GM21737 (cell line): ENCODE data around the gene NELL2.

Experiments used
- ATAC-seq: cut with Tn5 transposase; IDR thresholded peaks from one replicate; pipeline ENCODE4 v1.9.1; 2021; ENCODE audit warnings: mild to moderate bottlenecking, moderate library complexity; ENCODE audit not compliant: unreplicated experiment

The NELL2 gene

DNA sequence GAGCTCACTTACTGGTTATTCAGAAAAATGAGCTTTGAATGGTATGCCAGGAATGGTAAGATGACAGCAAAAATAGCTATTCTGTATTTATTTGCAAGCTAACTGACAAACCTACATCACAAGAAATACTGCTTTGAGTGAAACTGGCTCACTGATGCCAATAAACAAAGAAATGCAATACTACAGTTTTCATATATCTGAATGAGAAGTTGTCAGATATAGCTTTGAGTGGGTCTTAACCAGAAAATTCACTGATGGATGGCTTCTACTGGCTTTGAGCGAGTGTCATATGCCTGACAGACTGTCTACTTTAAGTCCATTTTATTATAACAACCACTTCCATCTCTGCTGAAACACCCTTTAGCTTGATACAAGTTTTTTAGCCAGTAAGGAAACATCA, 330.1 kb downstream of the NELL2 start:
- ATAC-seq = no peak

DNA sequence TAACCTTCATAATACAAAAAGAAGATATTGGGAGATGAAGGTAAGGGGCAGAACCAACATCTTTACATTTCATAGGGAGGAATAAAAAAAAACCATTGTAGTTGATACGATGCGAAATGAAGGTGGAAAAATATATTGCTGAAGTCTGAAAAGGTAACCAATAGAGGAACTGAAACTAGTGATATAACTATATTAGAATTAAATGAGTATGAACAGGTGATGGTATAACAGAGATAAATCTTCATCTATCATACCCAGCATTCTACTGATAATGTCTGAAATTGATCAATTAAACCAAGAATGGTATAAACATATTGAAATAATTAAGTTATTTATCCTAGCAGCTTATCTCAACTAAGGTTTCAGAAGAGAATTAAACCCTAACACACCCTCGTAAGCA, 332.1 kb downstream of the NELL2 start:
- ATAC-seq = no peak

DNA sequence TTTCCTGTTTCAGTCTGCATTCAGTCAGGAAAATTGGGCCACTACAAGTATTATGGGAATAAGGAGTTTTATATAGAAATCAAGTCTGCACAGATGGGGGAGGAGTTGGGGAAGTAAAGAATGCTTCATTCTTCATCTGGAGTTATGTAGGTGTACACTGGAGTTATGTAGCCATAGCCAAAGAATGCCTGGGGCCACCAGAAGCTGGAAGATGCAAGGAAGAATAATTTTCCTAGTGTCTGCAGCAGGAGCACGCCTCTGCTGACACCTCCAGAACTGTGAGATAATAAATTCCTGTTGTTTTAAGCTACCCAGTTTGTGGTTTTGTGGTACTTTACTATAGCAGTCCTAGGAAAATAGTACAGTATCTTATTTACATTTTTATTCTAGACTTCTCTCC, 333.4 kb downstream of the NELL2 start:
- ATAC-seq = no peak

GRCh38 chr12:44537354-44537753, 338.8 kb downstream of the NELL2 start:
- ATAC-seq = no peak

GRCh38 chr12:44532940-44533339, 343.2 kb downstream of the NELL2 start:
- ATAC-seq = no peak

DNA sequence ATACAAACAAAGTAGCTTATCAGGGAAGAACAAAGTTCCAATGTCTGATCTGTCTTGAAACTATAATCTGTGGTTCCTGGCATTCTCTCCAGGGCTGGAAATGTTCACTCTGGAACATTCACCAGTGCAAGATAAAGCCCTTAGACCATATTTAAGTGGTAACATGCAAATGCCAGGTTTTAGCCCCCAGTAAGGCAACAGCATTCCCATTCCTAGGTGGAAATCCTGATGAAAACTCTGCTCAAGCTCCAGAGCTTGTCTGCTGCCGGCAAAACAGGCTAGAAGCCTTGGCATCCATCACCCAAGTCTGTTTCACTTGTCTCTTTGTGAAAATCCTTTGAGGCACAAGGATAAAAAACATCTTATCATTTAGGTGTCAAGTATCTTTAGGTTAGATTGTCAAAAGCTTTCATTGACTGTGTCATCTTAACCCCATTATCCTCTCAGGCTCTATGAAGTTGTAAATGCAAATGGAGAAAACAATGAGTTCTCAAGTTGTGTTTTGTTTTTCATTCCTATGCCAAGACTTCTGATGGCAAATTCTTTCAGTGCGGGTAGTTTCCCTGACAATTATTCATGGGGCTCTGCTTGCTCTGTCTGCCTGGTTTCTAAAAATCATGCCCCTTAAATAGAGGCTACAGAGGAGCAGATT, 344.7 kb downstream of the NELL2 start:
- ATAC-seq = no peak

GRCh38 chr12:44526655-44527182, 349.4 kb downstream of the NELL2 start:
- ATAC-seq = no peak

GRCh38 chr12:44525806-44526654, 350.1 kb downstream of the NELL2 start:
- no peak for ATAC-seq

DNA sequence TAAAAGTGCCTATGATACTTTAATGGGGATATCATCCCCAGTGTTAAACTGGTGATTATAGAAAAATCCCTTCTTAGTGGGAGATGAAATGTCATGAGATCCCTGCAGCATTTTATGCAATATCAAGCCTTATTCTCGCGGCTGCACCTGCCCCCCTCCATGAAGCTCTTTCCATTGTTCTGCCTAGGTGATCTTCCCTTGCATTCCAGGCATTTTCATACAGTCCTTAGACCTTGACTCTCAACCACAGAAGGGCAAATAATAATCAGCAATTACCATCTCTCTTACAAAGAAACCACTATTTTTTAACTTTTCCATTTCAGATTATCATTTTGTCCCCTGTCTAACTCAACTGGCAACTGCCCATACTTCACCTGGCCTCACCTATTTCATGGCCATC, 352.3 kb downstream of the NELL2 start:
- ATAC-seq = no peak

DNA sequence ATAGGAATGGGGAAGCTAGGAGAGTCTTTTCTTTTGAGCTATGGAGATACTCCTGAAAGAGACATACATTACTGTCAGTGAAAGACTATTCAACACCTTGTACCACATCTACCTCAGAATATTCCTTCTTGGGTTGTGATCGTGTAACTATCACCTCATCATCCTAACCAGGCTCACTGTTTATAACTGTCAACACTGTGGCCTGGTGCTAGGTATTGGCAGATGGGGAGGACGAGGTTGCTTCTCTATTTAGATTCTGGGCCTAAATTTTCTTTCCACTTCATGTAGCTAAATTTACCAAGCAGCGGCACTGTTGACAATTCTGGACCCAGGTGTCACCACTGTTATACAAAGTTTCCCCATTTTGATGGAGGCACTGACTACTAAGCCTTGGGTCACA, 354.4 kb downstream of the NELL2 start:
- ATAC-seq = no peak

- no peak for ATAC-seq
Measured at GRCh38 chr12:44519931-44520330, 356.2 kb downstream of the NELL2 start.

- ATAC-seq = no peak
Measured at GRCh38 chr12:44511289-44511688, 364.8 kb downstream of the NELL2 start.

DNA sequence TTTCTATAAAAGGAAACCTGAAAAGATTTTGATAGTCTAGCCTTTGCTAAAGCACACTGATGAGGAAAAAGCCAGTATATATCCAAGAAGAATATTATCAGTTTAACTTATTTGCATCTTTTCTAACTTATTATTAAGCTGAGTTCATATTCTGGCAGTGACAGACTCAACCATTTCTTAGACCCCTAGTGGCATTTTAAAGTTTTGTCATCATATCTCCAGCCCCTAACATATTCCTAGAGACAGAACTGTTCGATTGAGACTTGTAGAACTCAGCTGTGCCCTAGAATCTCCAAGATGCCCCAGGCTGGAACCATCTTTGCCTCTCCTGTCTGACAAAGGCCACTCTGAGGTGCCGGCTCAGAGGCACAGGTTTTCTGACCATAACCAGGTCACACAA, 365.6 kb downstream of the NELL2 start:
- no peak for ATAC-seq

- no peak for ATAC-seq
Measured at GRCh38 chr12:44510076-44510475, 366.0 kb downstream of the NELL2 start.

DNA sequence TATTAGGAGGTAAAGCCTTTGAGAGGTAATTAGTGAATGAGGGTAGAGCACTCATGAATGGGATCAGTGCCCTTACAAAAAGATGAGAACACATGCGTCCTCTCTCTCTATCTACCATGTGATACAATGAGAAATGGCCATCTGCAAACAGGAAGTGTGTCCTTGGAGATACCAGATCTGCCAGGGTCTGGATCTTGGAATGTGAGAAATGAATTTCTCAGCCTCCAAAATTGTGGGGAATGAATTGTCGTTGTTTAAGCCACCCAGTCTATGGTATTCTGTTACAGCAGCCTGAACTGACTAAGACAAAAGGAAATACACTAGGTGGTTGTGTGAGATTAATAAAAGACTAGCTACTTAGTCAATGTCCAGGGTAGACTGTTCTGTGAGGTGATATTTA, 366.6 kb downstream of the NELL2 start:
- no peak for ATAC-seq

- ATAC-seq = no peak
Measured at GRCh38 chr12:44507461-44507860, 368.7 kb downstream of the NELL2 start.

DNA sequence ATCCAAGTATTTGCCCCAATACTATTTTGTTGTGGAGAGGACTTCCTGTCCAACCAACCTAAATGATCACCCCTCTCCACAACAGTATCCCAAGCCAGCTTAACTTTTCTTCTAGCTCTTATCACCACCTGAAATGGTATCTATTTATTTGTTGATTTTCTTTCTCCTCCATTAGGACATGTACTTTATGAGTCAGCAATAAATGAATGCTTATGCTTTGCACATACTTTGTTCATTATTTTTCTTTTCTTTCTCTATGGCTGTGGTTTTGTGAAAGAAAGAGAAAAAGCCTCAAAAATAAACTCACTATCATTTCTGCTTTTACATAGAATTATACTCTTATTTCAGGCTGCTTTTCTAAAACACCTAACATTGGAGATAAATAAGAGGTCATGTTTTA, 371.3 kb downstream of the NELL2 start:
- ATAC-seq = no peak

DNA sequence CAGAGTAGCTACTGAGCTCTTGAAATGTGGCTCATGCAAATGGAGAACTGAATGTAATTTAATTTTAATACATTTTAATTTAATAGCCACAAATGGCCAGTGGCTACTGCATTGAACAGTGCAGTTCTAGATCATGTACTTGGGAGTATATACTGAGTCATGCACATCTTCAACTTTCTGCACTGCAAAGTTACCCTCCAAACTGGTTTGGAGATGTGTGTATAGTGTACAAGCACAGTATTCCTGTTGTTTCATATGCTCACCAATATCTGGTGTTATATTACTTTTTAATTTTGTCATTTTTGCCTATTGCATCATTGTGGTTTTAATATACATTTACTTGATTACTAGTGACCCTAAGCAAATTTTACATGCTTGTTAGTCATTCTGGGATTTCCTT, 372.8 kb downstream of the NELL2 start:
- no peak for ATAC-seq

DNA sequence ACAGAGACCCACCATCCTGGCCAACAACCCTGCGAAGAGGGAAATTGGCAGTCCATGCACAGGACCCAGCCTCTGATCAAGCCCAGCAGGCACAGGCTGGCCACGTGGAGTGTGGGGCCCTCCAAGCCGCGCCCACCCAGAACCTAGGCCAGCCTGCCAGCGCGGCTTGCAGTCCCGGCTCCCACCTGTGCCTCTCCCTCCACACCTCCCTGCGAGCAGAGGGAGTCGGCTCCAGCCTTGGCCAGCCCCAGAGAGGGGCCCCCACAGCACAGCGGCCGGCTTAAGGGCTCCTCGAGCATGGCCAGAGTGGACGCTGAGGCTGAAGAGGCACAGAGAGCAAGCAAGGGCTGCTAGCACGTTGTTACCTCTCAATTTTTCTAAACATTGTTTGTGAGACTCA, 373.4 kb downstream of the NELL2 start:
- ATAC-seq = no peak

DNA sequence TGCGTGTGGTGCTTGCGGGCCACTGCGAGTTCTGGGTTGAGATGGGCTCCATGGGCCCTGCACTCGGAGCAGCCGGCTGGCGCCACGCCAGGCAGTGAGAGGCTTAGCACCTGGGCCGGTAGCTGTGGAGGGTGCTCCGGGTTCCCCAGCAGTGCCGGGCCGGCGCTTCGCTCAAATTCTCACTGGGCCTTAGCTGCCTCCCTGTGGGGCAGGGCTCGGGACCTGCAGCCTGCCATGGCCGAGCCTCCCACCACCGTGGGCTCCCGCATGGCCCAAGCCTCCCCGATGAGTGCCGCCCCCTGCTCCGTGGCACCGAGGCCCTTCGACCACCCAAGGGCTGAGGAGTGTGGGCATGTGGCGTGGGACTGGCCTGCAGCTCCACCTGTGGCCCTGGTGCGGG, 375.7 kb downstream of the NELL2 start:
- no peak for ATAC-seq

- no peak for ATAC-seq
Measured at GRCh38 chr12:44497044-44497443, 379.1 kb downstream of the NELL2 start.

- ATAC-seq = no peak
Measured at GRCh38 chr12:44490181-44490580, 385.9 kb downstream of the NELL2 start.
